Activated T-cell treated with anti-CD3 and anti-CD28 coated beads for 1 hour (primary cell): ENCODE data around the gene TRAPPC2.

Experiments
- DNase-seq: peaks from one replicate; pipeline ENCODE4 v3.0.0-alpha.2; 2020; ENCODE audit warnings: low read depth

Gene TRAPPC2

DNA sequence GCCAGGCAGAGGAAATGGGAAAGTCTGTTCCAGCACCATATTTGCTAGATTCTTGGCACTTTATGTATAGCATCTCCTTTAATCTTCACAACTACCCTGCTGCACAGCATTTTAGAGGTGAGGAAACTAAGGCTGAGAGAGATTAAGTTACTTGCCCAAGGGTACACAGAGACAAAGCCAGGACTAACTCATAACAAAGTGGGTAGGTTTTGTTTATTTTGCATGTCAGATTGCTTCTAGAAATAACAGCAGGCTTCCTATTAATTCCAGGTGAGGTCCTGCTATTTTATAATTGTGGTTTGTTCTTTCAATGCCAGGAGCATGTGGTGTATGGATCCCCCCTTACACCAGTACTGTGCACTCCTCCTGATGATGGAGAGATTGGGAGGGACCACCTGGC, 66.5 kb downstream of the TRAPPC2 start:
- DNase-seq: no peak

DNA sequence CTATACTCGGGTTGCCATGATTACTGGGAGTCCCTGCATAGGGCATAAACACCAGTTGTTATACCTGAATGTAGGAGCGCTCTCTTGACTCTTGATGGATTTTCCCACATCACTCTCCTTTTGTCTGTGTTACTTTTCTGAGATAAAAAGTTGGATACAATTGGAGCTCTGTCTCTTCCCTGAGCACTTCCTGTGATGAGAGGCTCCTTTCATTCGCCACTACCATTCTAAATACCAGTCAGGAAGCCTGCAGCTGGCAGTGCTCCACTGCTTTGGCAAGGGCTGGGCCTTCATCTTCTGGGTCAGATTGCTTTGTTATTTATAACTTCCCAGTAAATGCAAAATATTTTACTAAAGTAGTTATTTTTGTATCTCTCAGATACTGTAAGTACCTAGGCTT, 67.6 kb downstream of the TRAPPC2 start:
- DNase-seq: no peak

DNA sequence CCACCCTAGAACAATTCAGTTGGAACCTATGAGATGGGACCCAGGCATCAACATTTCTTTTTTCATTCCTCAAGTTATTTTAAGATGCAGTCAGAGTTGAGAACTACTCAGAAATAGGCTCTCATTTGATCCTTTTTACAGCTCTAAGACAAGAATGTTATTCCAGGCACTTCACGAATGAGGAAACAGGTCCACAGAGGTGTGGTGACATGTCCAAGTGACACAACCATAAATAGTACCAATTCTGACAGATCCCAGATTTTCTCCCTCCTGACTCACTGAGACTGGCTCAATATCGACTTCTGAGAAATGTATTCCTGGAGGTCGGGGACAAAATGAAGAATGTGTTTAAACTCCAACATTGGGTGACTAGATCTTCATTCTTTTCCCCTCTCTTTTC, 70.4 kb downstream of the TRAPPC2 start:
- DNase-seq: no peak

DNA sequence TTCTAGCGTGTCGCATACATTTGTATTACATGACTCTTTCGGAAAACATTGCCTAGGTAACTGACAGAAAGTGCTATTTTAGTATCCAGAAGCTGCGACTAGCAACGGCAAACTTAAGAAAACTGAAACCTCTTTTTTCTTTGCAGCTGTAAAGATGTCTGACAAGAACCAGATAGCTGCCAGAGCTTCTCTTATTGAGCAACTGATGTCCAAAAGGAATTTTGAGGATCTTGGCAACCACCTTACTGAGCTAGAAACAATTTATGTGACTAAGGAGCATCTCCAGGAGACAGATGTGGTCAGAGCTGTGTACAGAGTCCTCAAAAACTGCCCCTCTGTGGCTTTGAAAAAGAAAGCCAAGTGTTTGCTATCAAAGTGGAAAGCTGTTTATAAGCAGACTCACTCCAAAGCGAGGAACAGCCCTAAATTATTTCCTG, 72.0 kb downstream of the TRAPPC2 start:
- no peak for DNase-seq
